ENCODE measurements around the gene PPP3CA.

DNA sequence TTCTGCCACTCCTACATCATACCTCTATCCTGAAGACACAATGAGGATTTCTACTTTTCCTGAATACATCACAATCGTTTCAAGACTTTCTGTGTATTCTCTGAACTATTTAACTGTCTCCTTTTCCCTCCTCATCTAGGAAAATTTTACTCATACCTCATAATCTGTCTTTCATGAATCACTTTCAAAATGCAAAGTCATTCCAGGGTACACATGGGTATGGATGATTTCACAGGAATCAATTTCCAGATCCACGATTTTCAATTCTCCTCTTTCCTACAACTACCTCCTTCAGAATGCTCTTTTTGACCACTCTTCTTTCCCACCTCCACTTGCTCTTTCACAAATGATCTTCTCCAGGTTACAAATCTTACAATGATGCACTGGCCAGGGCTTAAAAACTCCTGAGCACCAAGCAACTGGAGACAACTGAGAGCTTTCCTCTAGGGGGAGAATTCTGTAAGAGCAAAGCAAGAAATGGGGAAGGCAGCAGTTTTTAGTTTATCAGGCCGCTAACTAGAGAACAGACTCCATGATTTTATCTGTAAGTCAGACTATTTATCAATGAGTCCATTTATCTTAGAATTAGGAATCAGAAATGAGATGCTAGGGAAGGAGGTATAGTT, 116.4 kb downstream of the PPP3CA start:
- TF ChIP-seq, protein P1, sequence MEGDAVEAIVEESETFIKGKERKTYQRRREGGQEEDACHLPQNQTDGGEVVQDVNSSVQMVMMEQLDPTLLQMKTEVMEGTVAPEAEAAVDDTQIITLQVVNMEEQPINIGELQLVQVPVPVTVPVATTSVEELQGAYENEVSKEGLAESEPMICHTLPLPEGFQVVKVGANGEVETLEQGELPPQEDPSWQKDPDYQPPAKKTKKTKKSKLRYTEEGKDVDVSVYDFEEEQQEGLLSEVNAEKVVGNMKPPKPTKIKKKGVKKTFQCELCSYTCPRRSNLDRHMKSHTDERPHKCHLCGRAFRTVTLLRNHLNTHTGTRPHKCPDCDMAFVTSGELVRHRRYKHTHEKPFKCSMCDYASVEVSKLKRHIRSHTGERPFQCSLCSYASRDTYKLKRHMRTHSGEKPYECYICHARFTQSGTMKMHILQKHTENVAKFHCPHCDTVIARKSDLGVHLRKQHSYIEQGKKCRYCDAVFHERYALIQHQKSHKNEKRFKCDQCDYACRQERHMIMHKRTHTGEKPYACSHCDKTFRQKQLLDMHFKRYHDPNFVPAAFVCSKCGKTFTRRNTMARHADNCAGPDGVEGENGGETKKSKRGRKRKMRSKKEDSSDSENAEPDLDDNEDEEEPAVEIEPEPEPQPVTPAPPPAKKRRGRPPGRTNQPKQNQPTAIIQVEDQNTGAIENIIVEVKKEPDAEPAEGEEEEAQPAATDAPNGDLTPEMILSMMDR (conservative IDR thresholded peaks at IDR 0.05; ENCODE audit: low read depth, low read length), result 0 out of 2 replicates have a peak, but pooled peaks have one; percentile 22
- TF ChIP-seq EZH2 (IDR thresholded peaks at IDR 0.05; ENCODE audit: borderline replicate concordance, low read depth, low read length, poor library complexity, severe bottlenecking), result no peak

All from A673 (cell line).